HEK293T (cell line): ENCODE data around the gene RGL3.
"Not testable (repeated sequence)": the region's sequence is repeated elsewhere in the genome, so short reads cannot be mapped to it uniquely, and the experiment has no call there.

Source experiments
- CTBP1 ChIP-seq: fragments of 450-650 bp; IDR thresholded peaks from 2 replicates; pipeline ENCODE4 v1.6.1; 2016; ENCODE audit warnings: borderline replicate concordance
- FOXM1 ChIP-seq: fragments of 450-650 bp; IDR thresholded peaks from 2 replicates; pipeline ENCODE4 v1.6.1; 2017; ENCODE audit warnings: mild to moderate bottlenecking, borderline replicate concordance
- SP1 ChIP-seq: fragments of 450-650 bp; IDR thresholded peaks from 2 replicates; pipeline ENCODE4 v1.6.1; 2017
- SUZ12 ChIP-seq: fragments of 450-650 bp; IDR thresholded peaks from 2 replicates; pipeline ENCODE4 v1.6.1; 2016; ENCODE audit warnings: mild to moderate bottlenecking

DNA sequence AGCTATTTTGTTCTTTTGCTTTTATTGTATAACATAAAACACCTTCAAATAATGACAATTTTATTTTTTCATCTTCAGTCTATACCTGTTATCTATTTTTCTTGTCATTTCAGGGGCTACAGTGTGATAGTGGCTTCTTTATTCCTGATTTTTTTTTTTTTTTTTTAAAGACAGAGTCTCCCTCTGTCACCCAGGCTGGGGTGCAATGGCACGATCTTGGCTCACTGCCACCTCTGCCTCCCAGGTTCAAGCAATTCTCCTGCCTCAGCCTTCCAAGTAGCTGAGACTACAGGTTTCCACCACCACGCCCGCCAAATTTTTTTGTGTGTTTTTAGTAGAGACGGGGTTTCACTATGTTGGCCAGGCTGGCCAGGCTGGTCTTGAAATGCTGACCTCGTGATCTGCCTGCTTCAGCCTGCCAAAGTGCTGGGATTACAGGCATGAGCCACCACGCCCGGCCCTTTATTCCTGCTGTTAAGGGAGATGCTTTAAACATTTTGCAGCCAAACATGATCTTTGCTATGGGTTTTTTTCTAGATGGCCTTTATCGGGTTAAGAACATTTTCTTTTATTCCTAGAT, 49.2 kb upstream of the RGL3 start:
- not testable (repeated sequence) for TF ChIP-seq SP1, FOXM1, SUZ12, CTBP1
